H1 (cell line): ENCODE results near the gene GLIS2. TPM values are rescaled to one million over a fixed set of nuclear protein-coding genes. Genes with fewer than 3 reads are reported as not detected.

Experiments
- CBX5 ChIP-seq: fragments of 300-800, 300-1000 bp; sonication (generic); IDR thresholded peaks from 2 replicates; pipeline ENCODE4 v1.7.1; 2016; ENCODE audit warnings: antibody characterized with exemption, low read length, low read depth
- KDM1A ChIP-seq: fragments of 200-600, 300-600 bp; sonication (generic); IDR thresholded peaks from 2 replicates; pipeline ENCODE4 v1.7.1; 2016; ENCODE audit warnings: mild to moderate bottlenecking, low read length, borderline replicate concordance
- MAFK ChIP-seq: IDR thresholded peaks from 2 replicates; pipeline ENCODE4 v1.6.1; 2012; ENCODE audit warnings: low read depth, mild to moderate bottlenecking, improper control_type of control experiment, low read length
- RXRA ChIP-seq: IDR thresholded peaks from 2 replicates; pipeline ENCODE4 v1.6.1; 2011; ENCODE audit warnings: low read depth, mild to moderate bottlenecking, low read length, moderate library complexity; ENCODE audit not compliant: insufficient read depth
- SIN3A ChIP-seq, 2 experiments: IDR thresholded peaks in 1 of 2; conservative IDR thresholded peaks in 1 of 2; 2 replicates each; pipeline ENCODE4 v1.6.1; 2011 to 2012; ENCODE audit warnings: low read length in 2 of 2, improper control_type of control experiment in 1 of 2, low read depth in 1 of 2, mild to moderate bottlenecking in 1 of 2
- SP2 ChIP-seq: IDR thresholded peaks from 2 replicates; pipeline ENCODE4 v1.6.1; 2012; ENCODE audit warnings: mild to moderate bottlenecking, low read length, inconsistent platforms
- TCF12 ChIP-seq: IDR thresholded peaks from 2 replicates; pipeline ENCODE4 v1.6.1; 2011; ENCODE audit warnings: low read depth, mild to moderate bottlenecking, low read length
- TEAD4 ChIP-seq: IDR thresholded peaks from 2 replicates; pipeline ENCODE4 v1.6.1; 2012; ENCODE audit warnings: low read depth, low read length, inconsistent platforms, mixed read lengths
- polyA plus RNA-seq, 7 experiments: library from polyadenylated mRNA; depleted of rRNA in 3 of 7; stranded (reverse) in 5 of 7; unstranded in 2 of 7; fragments of >200 nt in 5 of 7; fragments of 200-250 nt in 2 of 7; gene quantifications; 1 replicate in 5 of 7; 2 replicates in 1 of 7; 4 replicates in 1 of 7; pipeline versions ENCODE4 v1.2.1 to v1.2.3, GENCODE V29; 2011 to 2013; ENCODE audit warnings: missing spikeins in 2 of 7, mixed read lengths in 2 of 7
- total RNA-seq: library from RNA; stranded (reverse); fragmentation: NEBNext Ultra II Directional; extraction: Animal tissue kit (Norgen Biotek cat#: 25700); gene quantifications from 2 replicates; pipeline ENCODE4 v1.2.1, GENCODE V29; 2021
- TF ChIP-seq, protein P1 (sequence below): fragments of 300-600 bp; sonication (generic); IDR thresholded peaks from 2 replicates; pipeline ENCODE4 v1.7.1; 2012; ENCODE audit warnings: low read length, moderate library complexity, mild to moderate bottlenecking, inconsistent platforms; ENCODE audit not compliant: insufficient replicate concordance

GLIS2 gene
- total and polyA plus RNA-seq, 2 of the 8 experiments (the other 6 are each of a cell fraction or from before 2014, with no cell fraction given) = 4.3 to 17.4 TPM

GRCh38 chr16:4323071-4323844, 7.4 kb downstream of the GLIS2 start (continued):
- TF ChIP-seq, protein P1, sequence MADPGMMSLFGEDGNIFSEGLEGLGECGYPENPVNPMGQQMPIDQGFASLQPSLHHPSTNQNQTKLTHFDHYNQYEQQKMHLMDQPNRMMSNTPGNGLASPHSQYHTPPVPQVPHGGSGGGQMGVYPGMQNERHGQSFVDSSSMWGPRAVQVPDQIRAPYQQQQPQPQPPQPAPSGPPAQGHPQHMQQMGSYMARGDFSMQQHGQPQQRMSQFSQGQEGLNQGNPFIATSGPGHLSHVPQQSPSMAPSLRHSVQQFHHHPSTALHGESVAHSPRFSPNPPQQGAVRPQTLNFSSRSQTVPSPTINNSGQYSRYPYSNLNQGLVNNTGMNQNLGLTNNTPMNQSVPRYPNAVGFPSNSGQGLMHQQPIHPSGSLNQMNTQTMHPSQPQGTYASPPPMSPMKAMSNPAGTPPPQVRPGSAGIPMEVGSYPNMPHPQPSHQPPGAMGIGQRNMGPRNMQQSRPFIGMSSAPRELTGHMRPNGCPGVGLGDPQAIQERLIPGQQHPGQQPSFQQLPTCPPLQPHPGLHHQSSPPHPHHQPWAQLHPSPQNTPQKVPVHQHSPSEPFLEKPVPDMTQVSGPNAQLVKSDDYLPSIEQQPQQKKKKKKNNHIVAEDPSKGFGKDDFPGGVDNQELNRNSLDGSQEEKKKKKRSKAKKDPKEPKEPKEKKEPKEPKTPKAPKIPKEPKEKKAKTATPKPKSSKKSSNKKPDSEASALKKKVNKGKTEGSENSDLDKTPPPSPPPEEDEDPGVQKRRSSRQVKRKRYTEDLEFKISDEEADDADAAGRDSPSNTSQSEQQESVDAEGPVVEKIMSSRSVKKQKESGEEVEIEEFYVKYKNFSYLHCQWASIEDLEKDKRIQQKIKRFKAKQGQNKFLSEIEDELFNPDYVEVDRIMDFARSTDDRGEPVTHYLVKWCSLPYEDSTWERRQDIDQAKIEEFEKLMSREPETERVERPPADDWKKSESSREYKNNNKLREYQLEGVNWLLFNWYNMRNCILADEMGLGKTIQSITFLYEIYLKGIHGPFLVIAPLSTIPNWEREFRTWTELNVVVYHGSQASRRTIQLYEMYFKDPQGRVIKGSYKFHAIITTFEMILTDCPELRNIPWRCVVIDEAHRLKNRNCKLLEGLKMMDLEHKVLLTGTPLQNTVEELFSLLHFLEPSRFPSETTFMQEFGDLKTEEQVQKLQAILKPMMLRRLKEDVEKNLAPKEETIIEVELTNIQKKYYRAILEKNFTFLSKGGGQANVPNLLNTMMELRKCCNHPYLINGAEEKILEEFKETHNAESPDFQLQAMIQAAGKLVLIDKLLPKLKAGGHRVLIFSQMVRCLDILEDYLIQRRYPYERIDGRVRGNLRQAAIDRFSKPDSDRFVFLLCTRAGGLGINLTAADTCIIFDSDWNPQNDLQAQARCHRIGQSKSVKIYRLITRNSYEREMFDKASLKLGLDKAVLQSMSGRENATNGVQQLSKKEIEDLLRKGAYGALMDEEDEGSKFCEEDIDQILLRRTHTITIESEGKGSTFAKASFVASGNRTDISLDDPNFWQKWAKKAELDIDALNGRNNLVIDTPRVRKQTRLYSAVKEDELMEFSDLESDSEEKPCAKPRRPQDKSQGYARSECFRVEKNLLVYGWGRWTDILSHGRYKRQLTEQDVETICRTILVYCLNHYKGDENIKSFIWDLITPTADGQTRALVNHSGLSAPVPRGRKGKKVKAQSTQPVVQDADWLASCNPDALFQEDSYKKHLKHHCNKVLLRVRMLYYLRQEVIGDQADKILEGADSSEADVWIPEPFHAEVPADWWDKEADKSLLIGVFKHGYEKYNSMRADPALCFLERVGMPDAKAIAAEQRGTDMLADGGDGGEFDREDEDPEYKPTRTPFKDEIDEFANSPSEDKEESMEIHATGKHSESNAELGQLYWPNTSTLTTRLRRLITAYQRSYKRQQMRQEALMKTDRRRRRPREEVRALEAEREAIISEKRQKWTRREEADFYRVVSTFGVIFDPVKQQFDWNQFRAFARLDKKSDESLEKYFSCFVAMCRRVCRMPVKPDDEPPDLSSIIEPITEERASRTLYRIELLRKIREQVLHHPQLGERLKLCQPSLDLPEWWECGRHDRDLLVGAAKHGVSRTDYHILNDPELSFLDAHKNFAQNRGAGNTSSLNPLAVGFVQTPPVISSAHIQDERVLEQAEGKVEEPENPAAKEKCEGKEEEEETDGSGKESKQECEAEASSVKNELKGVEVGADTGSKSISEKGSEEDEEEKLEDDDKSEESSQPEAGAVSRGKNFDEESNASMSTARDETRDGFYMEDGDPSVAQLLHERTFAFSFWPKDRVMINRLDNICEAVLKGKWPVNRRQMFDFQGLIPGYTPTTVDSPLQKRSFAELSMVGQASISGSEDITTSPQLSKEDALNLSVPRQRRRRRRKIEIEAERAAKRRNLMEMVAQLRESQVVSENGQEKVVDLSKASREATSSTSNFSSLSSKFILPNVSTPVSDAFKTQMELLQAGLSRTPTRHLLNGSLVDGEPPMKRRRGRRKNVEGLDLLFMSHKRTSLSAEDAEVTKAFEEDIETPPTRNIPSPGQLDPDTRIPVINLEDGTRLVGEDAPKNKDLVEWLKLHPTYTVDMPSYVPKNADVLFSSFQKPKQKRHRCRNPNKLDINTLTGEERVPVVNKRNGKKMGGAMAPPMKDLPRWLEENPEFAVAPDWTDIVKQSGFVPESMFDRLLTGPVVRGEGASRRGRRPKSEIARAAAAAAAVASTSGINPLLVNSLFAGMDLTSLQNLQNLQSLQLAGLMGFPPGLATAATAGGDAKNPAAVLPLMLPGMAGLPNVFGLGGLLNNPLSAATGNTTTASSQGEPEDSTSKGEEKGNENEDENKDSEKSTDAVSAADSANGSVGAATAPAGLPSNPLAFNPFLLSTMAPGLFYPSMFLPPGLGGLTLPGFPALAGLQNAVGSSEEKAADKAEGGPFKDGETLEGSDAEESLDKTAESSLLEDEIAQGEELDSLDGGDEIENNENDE = no peak
- TF ChIP-seq RXRA (no peak), TCF12 (no peak), TEAD4 (no peak), MAFK (no peak), SIN3A (conservative IDR thresholded peaks at IDR 0.05 in 1 of 2, IDR thresholded peaks at IDR 0.05 in 1 of 2; ENCODE audit: low read depth in 1 of 2, low read length in 2 of 2) (no peak), KDM1A (no peak), SP2 (no peak), CBX5 (no peak)
